HG02610 (cell line): ENCODE results near the gene FAM193B.
"Not testable (repeated sequence)": the region's sequence is repeated elsewhere in the genome, so short reads cannot be mapped to it uniquely, and the experiment has no call there.

ENCODE experiments used
- ATAC-seq: cut with Tn5 transposase; IDR thresholded peaks from one replicate; pipeline ENCODE4 v1.9.1; 2021; ENCODE audit warnings: mild to moderate bottlenecking, moderate library complexity; ENCODE audit not compliant: unreplicated experiment

Gene FAM193B

GRCh38 chr5:177490311-177490991, 63.9 kb downstream of the FAM193B start:
- no peak for ATAC-seq

DNA sequence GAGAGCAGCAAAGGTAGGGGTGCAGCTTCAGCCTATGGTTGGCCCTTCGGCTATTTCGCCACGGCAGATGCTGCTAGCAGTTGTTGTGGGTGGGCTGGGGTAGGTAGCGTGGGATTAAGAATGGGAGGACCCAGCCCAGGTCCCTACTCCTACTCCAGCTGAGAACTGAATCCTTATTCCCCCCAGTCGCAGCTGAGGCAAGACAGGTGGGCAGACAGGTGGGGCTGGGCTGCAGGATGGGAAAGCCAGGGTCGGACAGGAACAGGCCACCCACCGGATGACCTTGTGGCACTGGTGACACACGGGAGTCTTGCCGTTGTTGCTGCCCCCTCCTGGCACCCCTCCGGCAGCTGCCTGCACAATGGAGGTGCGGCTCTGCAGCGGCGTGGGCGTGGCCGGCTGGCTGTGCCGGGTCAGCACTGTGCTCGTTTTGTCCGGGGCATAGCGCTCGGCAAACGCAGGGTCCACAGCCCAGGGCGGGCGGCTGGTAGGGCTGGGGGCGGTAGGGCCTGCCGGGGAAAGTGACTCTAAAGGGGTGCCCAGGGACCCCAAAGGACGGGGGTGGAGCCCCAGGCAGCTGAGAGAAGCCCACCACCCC, 65.1 kb downstream of the FAM193B start:
- no peak for ATAC-seq

DNA sequence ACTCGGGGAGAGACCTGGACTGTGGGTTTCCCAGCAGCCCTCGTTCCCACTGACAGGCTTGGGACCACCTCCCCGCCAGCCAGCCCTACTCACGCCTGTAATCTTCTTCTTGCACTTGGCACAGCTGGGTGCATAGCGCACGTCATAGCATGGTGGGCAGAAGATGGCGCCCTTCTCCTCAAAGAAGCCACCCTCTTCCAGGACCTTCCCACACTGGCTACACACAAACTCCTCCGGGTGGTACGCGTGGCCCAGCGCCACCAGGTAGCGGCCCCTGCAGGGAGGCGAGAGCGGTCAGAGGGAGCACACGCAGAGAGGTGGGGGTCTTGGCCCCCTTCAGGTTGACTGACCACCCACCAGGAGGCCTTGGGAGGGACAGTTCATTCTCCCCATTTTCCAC, 66.4 kb downstream of the FAM193B start:
- ATAC-seq = no peak

DNA sequence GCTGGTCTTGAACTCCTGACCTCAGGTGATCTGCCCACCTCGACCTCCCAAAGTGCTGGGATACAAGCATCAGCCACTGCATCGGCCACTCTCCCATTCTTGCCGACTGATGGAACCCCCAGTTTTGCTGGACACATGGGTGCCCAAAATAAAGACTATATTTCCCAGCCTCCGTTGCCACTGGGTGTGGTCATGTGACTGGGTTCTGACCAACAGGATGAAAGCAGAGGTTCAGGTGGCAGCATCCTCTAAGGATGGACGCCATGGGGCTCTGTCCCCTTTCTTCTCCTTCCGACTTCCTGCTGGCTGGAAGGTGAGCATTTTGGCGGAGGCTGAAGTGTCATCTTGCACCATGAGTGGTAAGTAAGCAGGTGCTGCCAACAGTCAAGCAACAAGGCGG, 67.2 kb downstream of the FAM193B start:
- ATAC-seq = no peak

- no peak for ATAC-seq
Measured at GRCh38 chr5:177486256-177486655, 68.1 kb downstream of the FAM193B start.

GRCh38 chr5:177485753-177486152, 68.6 kb downstream of the FAM193B start:
- not testable (repeated sequence) for ATAC-seq

DNA sequence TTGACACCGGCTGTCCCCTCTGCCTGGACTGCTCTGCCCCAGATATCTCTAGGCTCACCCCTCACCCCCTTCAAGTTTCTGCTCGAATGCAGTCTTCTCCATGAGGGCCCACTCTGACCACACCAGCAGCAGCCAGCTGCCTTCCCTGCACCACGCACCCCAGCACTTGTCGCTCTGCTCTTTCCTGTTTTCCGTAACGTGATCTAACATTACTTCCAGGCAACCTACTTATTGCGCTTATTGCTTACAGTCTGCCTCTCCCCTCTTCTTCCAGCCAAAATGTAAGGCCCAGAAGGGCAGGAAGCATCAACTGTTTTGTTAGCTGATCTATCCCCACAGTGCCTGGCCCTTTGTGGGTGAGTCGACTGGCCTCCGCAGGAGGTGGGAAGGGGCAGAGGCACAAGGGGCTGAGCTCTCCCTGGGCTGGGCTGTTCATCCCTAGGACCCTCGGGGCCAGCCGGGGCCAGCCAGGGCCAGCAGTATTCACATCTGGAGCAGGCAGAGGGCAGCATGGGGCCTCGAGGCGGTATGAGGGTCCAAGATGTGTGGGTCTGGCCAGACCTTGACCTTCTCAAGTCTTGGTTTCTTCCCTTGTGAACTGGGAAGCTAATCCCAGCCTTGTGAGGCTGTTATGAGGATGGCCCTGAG, 69.3 kb downstream of the FAM193B start:
- ATAC-seq = no peak

DNA sequence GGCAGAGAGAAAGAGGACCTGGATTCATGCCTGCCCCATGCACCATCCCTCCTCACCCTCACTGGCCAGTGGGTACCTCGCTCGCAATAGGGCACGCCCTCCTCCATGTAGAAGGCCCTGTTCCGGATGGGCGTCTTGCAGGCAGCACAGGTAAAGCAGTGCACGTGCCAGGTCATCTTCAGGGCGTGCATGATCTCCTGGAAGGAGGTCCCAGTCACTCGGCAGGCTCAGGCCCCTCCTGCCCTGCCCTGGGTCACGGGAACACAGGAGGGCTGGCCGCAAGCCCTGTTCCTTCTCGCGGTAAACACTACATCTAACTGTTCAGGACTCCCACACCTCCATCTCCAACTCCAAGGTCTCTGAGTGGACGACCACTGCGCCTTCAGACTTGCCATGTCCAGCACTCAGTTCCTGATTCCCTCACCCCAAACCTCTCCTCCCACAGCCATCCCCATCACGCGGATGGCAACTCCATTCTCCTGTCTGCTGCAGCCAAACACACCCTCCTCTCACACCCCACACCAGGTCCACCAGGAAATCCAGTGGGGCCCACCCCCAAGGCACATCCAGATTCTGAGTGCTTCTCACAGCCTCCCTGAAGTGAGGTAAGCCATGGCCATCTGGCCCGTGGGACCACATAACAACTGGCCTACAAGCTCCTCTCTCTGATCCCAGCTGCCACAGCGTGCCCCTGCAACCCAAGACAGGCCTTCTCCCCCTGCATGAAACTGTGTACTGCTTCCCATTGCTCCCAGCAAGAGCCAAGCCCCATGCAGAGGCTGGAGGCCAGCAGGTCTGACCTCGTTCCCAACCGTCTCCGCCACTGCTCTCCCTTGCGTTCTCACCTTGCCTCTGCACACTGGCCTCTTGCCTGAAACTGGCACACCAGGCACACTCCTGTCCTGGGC, 70.1 kb downstream of the FAM193B start:
- no peak for ATAC-seq

- ATAC-seq = no peak
Measured at GRCh38 chr5:177483042-177483441, 71.3 kb downstream of the FAM193B start.

DNA sequence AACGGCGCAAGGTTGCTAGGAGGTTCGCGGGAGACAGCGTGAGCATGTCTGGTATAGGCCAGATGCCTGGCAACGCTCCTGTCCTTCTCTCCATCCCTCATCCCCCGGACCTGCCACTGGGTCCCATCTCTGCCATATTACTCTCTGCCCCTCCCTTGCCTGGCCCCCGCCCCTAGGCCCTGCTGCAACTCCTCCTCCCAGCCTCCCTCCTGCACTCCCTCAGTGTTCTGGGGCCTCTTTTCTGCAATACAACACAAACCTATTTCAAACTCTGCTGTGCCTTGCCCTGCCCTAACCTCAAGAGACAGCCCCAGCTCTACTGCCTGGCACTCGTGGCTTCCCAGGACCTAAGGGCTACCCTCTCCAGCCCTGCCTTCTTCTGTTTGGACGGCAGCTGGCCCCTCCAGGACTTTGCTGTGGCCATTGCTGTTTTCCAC, 72.0 kb downstream of the FAM193B start:
- no peak for ATAC-seq

- no peak for ATAC-seq
Measured at GRCh38 chr5:177479774-177480173, 74.6 kb downstream of the FAM193B start.

DNA sequence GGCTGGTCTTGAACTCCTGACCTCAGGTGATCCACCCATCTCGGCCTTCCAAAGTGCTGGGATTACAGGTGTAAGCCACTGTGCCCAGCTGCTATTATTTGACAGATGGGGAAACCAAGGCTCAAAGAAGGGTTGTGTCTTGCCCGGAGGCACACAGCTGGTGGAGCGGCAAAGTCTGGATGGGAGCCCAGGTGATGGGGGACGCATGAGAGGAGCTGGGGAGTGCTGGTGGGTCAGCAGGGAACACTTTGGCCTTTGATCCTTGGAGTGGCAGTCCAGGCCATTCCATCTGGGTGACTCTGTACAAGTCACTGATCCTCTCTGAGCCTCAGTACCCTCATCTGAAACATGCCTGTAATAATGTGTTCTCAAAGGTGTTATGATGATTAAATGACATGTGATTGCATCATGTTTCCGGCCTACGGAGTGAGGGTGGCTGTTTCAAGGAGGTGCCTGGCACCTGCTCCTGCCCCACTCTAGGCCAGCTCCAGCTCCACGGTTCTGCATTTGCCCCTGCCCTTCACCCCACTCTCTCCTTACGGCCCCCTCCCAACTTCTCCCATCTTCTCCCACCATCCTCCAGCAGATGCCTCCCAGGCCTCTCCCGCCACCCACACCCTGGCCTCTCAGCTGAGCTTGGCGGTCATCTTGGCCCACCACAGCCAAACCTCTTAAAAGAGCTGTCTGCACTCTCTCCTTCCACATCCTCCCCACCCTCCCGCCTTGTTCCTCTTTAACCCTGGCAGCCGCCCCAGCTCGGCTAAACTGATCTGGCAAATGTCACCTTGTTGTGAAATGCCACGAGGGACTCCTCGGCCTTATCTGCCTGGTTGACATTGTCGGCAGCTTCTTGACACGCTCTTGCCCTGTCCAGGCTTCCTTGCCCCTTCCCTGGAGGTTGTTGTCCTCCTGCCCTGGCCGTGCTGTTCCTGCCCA, 75.4 kb downstream of the FAM193B start:
- no peak for ATAC-seq

DNA sequence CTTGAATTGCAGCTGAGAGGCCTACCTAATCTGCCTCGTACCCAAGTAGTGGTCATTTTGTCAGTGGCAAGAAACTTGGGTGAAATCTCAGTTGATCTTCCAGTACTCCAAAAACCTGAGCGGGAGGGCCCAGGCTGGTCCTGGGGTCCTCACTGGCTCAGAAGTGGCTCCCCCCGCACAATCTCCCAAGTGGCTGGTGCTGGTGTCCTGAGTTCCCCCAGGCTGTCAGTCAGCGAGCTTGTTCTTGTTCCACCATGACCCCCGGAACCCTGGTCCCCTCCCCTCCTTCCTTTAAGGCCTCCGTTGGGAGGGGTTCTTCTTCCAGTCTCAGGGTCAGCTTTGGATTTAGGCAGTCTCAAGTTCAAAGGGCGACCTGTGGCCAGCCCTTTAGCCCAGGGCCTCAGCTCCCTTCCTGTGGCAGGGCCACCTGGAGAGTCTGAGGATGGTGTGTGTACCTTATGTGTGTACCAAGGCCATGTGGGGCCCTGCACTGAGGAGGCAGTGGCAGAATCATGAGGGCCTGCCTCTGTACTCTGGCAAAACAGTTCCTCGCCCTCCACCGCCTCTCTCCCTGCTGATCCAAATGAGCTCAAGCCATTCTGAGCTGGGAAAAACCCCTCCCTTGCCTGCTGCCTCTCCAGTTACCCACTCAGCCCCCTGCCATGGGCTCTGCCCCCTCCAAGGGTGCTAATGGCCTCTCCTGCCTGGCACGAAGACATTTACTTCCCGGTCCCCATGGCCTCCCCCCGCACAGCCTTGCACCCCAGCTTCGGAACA, 76.5 kb downstream of the FAM193B start:
- no peak for ATAC-seq

DNA sequence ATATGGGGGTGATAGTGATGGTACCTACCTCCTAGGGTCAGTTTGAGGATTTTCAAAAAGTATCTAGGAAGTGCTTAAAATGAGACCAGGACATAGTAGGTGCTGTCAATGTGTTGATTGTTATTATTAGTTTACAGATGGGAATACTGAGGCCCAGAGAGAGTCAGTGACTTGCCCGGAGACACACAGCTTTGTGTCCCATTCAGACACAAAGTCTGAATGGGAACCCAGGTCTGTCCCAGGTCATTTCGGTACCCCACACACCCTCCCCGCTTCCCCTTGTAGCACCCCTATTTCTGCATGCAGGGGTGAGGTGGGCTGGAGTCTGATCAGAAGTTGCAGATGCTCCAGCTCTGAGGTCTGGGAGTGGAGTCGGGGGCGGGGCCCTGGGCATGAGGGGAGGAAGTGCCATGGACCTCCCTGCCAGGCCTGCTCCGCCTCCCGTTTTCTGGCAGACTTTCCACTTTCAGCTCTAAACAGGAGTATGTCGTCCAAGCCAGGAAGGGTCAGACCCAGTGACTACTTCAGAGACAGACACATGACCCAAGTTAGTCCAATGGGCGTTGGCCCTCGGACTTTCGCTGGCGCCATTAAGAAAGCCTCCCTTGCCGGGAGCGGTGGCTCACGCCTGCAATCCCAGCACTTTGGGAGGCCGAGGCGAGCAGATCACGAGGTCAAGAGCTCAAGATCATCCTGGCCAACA, 77.7 kb downstream of the FAM193B start:
- ATAC-seq = no peak

GRCh38 chr5:177475563-177476427, 78.6 kb downstream of the FAM193B start:
- ATAC-seq = no peak

DNA sequence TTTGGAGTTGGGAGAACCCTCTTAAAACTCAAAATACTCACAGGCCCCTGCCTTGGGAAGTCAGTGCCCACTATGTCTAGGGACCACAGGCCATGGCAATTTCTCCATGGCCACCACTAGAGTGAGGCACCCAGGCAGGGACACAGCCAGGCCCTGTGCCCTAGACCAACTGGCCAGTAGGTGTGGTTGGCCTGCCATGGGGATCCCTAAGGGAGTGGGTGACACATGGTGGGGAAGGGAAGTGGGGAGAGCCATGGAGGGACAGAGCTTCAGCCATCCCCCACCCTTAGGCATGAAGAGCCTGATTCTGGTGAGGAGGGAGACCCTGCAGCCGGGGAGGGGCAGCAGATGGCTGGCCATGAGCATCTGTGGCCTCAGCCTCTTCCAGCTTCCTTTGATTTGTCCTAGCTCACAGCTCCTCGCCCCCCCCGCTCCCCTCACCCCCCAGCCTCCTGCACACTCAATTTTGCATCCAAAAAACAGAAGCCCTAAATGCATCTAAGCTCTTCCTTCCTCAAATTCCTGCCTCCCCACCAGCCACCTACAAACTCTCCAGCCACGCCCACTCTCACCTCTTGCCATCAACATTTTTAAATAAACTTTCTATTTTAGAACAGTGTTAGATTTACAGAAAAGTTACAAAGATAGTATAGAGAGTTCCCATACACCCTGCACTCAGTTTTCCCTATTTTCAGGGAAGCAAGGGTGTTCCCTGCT, 79.4 kb downstream of the FAM193B start:
- no peak for ATAC-seq

- ATAC-seq = no peak
Measured at GRCh38 chr5:177474002-177474476, 80.3 kb downstream of the FAM193B start.
